ENCODE measurements around the gene NBPF11. TPM values are rescaled to one million over a fixed set of nuclear protein-coding genes. Genes with fewer than 3 reads are reported as not detected.
A peak's percentile ranks its signal among the peaks of the same experiment; 100 is the strongest.
"Not testable (repeated sequence)": the region's sequence is repeated elsewhere in the genome, so short reads cannot be mapped to it uniquely, and the experiment has no call there.

The NBPF11 gene, protein sequence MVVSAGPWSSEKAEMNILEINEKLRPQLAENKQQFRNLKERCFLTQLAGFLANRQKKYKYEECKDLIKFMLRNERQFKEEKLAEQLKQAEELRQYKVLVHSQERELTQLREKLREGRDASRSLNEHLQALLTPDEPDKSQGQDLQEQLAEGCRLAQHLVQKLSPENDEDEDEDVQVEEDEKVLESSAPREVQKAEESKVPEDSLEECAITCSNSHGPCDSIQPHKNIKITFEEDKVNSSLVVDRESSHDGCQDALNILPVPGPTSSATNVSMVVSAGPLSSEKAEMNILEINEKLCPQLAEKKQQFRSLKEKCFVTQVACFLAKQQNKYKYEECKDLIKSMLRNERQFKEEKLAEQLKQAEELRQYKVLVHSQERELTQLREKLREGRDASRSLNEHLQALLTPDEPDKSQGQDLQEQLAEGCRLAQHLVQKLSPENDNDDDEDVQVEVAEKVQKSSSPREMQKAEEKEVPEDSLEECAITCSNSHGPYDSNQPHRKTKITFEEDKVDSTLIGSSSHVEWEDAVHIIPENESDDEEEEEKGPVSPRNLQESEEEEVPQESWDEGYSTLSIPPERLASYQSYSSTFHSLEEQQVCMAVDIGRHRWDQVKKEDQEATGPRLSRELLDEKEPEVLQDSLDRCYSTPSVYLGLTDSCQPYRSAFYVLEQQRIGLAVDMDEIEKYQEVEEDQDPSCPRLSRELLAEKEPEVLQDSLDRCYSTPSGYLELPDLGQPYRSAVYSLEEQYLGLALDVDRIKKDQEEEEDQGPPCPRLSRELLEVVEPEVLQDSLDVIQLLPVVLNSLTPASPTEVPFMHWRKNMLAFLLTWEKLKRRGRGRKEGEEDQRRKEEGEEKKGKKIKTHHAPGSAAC
- total RNA-seq: 10 to 100 TPM; 13.7 to 14.3 TPM

DNA sequence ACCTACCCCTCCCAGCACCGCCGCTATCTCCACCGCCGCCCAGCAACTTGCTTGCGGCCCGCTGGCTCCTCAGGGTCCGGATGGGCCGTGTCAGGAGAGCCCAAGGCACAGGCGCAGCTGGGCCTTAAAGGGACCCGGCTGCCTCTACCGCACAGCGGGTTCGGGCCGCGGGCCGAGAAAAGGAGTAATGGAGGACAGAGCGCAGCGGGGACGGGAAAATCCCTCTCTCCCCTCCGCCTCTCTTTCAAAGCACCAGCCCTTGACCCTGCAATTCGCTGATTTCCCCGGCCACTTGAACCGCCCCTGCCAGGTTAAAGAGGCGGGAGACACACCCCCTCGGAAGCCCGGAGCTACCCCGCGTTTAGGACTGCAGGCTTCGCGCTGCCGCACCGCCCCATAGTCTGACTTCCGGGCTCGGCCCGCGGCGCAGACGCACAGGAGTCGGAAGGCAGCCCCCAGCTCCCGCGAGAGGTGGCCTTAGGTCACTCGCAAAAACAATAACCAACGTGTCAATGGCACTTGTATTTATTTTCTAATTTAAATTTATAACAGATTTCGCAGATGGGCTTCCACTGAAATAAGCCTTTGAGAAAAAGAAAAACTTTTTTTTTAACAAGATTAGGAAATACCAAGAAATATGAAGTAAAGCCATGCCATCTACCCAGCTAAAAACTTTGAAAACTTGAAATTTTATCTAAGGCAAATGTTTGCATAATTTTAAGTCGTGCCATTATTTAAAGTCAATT, at the start of gene NBPF11:
TSS of gene NBPF11 (minus strand) at position 371 of the 746 bp plus-strand sequence. CDS start 25,278 bp downstream, outside the sequence.
- POLR2A ChIA-PET, H3K36me3 Mint-ChIP-seq, H3K4me1 Mint-ChIP-seq, H3K9me3 Mint-ChIP-seq, H3K27me3 Mint-ChIP-seq: not testable (repeated sequence)
- Mint-ChIP-seq H3K4me3 (peak within 1 kb of the TSS; percentile 92), H3K27ac (peak within 1 kb of the TSS; percentile 85)
- DNase-seq: peak; percentile 87
- ATAC-seq (ENCODE audit: low read depth): peak; percentile 98

GRCh38 chr1:148197396-148197795, 45.3 kb upstream of the NBPF11 start:
- H3K27ac Mint-ChIP-seq; H3K36me3 Mint-ChIP-seq; DNase-seq; H3K27me3 Mint-ChIP-seq; H3K9me3 Mint-ChIP-seq; ATAC-seq (ENCODE audit: low read depth); H3K4me3 Mint-ChIP-seq; H3K4me1 Mint-ChIP-seq; POLR2A ChIA-PET: not testable (repeated sequence)

GRCh38 chr1:148196949-148197348, 44.9 kb upstream of the NBPF11 start:
- POLR2A ChIA-PET, H3K36me3 Mint-ChIP-seq: not testable (repeated sequence)

DNA sequence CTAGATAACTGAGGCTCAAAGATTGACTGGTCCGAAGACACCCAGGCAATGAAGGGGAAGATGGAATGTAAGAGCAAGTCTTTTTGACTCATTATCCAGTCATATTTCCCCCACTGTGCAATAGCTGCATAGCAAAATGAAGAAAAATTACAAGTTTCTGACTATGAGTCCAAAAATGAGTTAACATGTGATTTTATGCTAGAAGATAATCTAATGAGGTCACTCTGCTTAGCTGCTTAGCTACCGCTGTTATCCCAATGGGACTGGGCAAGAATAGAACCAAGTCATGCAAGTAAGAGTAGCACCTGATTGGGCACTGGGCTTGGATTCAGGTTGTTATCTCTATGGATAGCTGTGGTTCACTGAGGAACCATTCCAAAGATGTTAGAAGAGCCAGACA, 43.0 kb upstream of the NBPF11 start:
- ATAC-seq (ENCODE audit: low read depth); H3K36me3 Mint-ChIP-seq; H3K27me3 Mint-ChIP-seq; H3K9me3 Mint-ChIP-seq; DNase-seq; POLR2A ChIA-PET; H3K4me3 Mint-ChIP-seq; H3K27ac Mint-ChIP-seq; H3K4me1 Mint-ChIP-seq: not testable (repeated sequence)

More at GRCh38 chr1:148196949-148197348, 44.9 kb upstream of the NBPF11 start:
- not testable (repeated sequence) for DNase-seq, H3K4me1 Mint-ChIP-seq, H3K9me3 Mint-ChIP-seq, H3K27ac Mint-ChIP-seq, H3K27me3 Mint-ChIP-seq, H3K4me3 Mint-ChIP-seq
- ATAC-seq (ENCODE audit: low read depth): peak; percentile 45

DNA sequence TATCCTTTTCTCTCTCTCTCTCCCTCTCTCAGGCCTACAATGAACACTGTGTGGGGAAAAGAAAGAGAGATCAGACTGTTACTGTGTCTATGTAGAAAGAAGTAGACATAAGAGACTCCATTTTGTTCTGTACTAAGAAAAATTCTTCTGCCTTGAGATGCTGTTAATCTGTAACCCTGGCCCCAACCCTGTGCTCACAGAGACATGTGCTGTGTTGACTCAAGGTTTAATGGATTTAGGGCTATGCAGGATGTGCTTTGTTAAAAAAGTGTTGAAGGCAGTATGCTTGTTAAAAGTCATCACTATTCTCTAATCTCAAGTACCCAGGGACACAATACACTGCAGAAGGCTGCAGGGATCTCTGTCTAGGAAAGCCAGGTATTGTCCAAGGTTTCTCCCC, 36.7 kb upstream of the NBPF11 start:
- H3K27ac Mint-ChIP-seq; POLR2A ChIA-PET; H3K36me3 Mint-ChIP-seq; H3K4me1 Mint-ChIP-seq; ATAC-seq (ENCODE audit: low read depth); DNase-seq; H3K4me3 Mint-ChIP-seq; H3K9me3 Mint-ChIP-seq; H3K27me3 Mint-ChIP-seq: not testable (repeated sequence)

DNA sequence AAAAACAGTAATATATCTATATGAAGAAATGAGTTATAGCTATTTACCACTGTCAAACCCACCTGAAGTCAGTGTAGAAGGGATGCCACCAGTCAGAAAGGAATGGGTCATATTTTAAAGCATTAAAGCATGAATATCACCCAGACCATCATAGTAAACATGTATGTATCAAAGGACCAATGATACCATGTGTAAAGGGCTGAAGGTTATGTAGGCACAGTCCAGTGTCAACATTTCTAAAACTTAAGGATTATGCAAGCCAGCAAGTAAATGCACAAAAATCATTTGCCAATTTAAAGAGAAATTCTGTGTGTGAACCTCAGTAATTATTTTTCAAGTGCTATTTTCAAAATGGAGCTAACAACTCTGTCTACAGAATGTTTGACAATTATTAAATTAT, 26.6 kb upstream of the NBPF11 start:
- ATAC-seq (ENCODE audit: low read depth); H3K9me3 Mint-ChIP-seq; H3K36me3 Mint-ChIP-seq; POLR2A ChIA-PET; H3K27me3 Mint-ChIP-seq; H3K4me3 Mint-ChIP-seq; H3K27ac Mint-ChIP-seq; H3K4me1 Mint-ChIP-seq; DNase-seq: not testable (repeated sequence)

- H3K27ac Mint-ChIP-seq; DNase-seq; POLR2A ChIA-PET; H3K4me1 Mint-ChIP-seq; H3K36me3 Mint-ChIP-seq; ATAC-seq (ENCODE audit: low read depth); H3K9me3 Mint-ChIP-seq; H3K27me3 Mint-ChIP-seq; H3K4me3 Mint-ChIP-seq: not testable (repeated sequence)
Measured at GRCh38 chr1:148175414-148175813, 23.3 kb upstream of the NBPF11 start.

- ATAC-seq (ENCODE audit: low read depth); H3K27ac Mint-ChIP-seq; H3K36me3 Mint-ChIP-seq; H3K4me1 Mint-ChIP-seq; H3K4me3 Mint-ChIP-seq; POLR2A ChIA-PET; DNase-seq; H3K27me3 Mint-ChIP-seq; H3K9me3 Mint-ChIP-seq: not testable (repeated sequence)
Measured at GRCh38 chr1:148171995-148172394, 19.9 kb upstream of the NBPF11 start.

DNA sequence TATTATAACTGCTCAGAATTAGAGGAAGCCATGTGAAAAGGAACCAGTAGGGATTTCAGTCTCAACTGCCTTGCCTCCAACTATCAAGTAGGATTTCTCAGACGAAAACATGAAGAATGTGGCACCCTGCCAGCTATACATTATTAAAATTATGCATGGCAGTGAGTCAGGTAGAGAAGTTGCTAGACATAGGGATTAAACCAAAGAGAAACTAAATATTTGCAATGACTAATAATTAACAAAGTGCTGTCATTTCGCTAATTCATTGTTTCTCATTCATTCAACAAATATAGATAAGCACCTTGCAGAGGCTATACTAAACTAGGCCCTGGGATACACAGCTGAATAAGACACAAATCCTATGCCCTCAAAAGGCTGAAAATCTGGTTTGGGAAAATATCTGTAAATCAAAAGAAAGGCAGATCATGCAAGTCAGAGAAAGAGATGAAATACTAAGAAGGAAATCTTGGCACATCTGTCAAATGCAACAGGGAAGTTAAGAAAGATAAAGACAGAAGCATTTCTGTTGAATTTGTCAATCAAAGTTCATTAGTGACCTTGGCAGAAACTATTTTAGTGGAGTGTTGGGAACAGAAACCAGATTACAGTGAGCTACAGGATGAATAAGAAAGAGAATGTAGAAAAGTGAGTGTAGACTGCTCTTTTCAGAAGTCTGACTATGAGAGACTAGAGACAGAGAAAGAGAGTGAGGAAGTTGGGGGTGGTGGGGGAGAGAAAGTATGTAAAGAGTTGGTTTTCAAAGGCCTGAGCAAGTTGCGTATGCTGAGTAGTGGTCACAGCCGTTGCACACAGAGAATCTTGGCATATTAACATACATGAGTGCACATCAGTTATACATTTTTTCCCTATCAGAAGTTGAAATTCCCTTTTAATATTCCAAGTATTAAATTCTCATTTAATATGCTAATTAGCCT, 14.7 kb upstream of the NBPF11 start:
- DNase-seq (no peak), ATAC-seq (ENCODE audit: low read depth) (no peak)
- H3K27ac Mint-ChIP-seq: no peak overlapping the region
- POLR2A ChIA-PET: no interaction called here
- H3K9me3 Mint-ChIP-seq: no peaks in the 10 kb centered on the region
- no peaks in the 10 kb centered on the region for H3K4me1 Mint-ChIP-seq
- peaks cover 17% of the 10 kb centered on the region for H3K27me3 Mint-ChIP-seq
- H3K36me3 Mint-ChIP-seq: no peaks in the 10 kb centered on the region
- no peak overlapping the region for H3K4me3 Mint-ChIP-seq

DNA sequence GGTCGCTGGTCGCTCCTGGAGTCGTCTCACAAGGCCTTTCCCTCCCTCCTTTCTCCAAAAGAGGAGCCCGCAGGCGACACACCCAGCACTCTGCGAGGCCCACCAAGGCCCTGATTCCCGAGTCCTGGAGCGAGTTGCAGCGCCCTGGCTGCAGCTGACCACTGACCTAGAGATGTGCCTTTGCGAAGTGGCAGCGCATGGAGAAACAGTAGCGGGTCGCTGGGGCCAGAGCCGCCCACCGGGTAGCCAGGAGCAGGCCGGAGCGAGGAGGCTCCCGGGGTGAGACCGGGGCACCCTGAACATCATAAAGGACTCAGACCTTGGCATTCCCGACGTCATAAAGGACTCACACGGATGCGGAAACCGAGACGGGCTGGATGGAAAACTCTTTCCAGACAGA, 10.3 kb upstream of the NBPF11 start:
- POLR2A ChIA-PET: no interaction called here
- no peak overlapping the region for H3K27ac Mint-ChIP-seq
- H3K27me3 Mint-ChIP-seq: peaks cover 31% of the 10 kb centered on the region
- no peaks in the 10 kb centered on the region for H3K9me3 Mint-ChIP-seq
- ATAC-seq (ENCODE audit: low read depth): no peak
- H3K4me3 Mint-ChIP-seq: no peak overlapping the region
- no peak for DNase-seq
- H3K36me3 Mint-ChIP-seq: no peaks in the 10 kb centered on the region
- peaks cover 3% of the 10 kb centered on the region for H3K4me1 Mint-ChIP-seq

- H3K4me1 Mint-ChIP-seq: peaks cover 3% of the 10 kb centered on the region
- no peak overlapping the region for H3K4me3 Mint-ChIP-seq
- no peak overlapping the region for H3K27ac Mint-ChIP-seq
- no peak for ATAC-seq (ENCODE audit: low read depth)
- no peaks in the 10 kb centered on the region for H3K36me3 Mint-ChIP-seq
- H3K27me3 Mint-ChIP-seq: peaks cover 27% of the 10 kb centered on the region
- DNase-seq: no peak
- H3K9me3 Mint-ChIP-seq: no peaks in the 10 kb centered on the region
- POLR2A ChIA-PET: no interaction called here
Measured at GRCh38 chr1:148161053-148161901, 9.2 kb upstream of the NBPF11 start.
